HL-60 (cell line): ENCODE data around the gene BBS1.

Experiments
- DNase-seq, 2 experiments: peaks; one replicate each; pipeline ENCODE4 v3.0.0-alpha.2; 2010 to 2020; ENCODE audit warnings: low read depth in 1 of 2, low spot score in 1 of 2
- H3K27ac ChIP-seq: fragments of 250-450 bp; sonication (Bioruptor Pico); replicated peaks from 2 replicates; pipeline ENCODE4 v1.5.1; 2020; ENCODE audit warnings: mild to moderate bottlenecking, moderate library complexity
- H3K27me3 ChIP-seq: fragments of 250-450 bp; sonication (Bioruptor Pico); 2 replicates; pipeline ENCODE4 v1.5.1; 2021; ENCODE audit warnings: mild to moderate bottlenecking, moderate library complexity; ENCODE audit not compliant: insufficient read depth, poor library complexity, severe bottlenecking
- H3K4me3 ChIP-seq: replicated peaks from 2 replicates; pipeline ENCODE4 v1.5.1; 2011; ENCODE audit warnings: mild to moderate bottlenecking, control low read depth, low read length; ENCODE audit not compliant: insufficient read depth
- CTCF ChIP-seq: IDR thresholded peaks from one replicate; pipeline ENCODE4 v1.5.1; 2011; ENCODE audit warnings: low read length, control low read depth, inconsistent platforms; ENCODE audit not compliant: insufficient read depth
- GABPA ChIP-seq: IDR thresholded peaks from 2 replicates; pipeline ENCODE4 v1.6.1; 2012; ENCODE audit warnings: low read depth
- POLR2AphosphoS5 ChIP-seq: IDR thresholded peaks from 2 replicates; pipeline ENCODE4 v1.6.1; 2012; ENCODE audit warnings: low read depth
- REST ChIP-seq: IDR thresholded peaks from 2 replicates; pipeline ENCODE4 v1.6.1; 2012; ENCODE audit warnings: low read depth; ENCODE audit not compliant: insufficient replicate concordance
- SPI1 ChIP-seq: IDR thresholded peaks from 2 replicates; pipeline ENCODE4 v1.6.1; 2012; ENCODE audit warnings: low read depth, mild to moderate bottlenecking, borderline replicate concordance

BBS1 gene

GRCh38 chr11:66468691-66469090 is 41.7 kb upstream of the BBS1 start:
- TF ChIP-seq POLR2AphosphoS5 (no peak), REST (no peak), GABPA (no peak), SPI1 (no peak), CTCF (no peak)
- no peaks in the 10 kb centered on the region for H3K27me3 ChIP-seq
- no peak for DNase-seq
- no peak overlapping the region for H3K4me3 ChIP-seq
- H3K27ac ChIP-seq: no peak overlapping the region

- H3K27ac ChIP-seq: no peak overlapping the region
- no peaks in the 10 kb centered on the region for H3K27me3 ChIP-seq
- TF ChIP-seq REST: no peak
- TF ChIP-seq POLR2AphosphoS5: no peak
- TF ChIP-seq CTCF: no peak
- TF ChIP-seq GABPA: no peak
- TF ChIP-seq SPI1: no peak
- DNase-seq: no peak
- no peak overlapping the region for H3K4me3 ChIP-seq
Observed at GRCh38 chr11:66469441-66469840, 41.0 kb upstream of the BBS1 start.

- Histone ChIP-seq H3K27ac (no peak overlapping the region), H3K27me3 (no peaks in the 10 kb centered on the region), H3K4me3 (no peak overlapping the region)
- TF ChIP-seq POLR2AphosphoS5: no peak
- no peak for DNase-seq
Observed at GRCh38 chr11:66470015-66470414, 40.4 kb upstream of the BBS1 start.

GRCh38 chr11:66471142-66471541 is 39.3 kb upstream of the BBS1 start:
- no peak for DNase-seq
- TF ChIP-seq SPI1 (no peak), POLR2AphosphoS5 (no peak), CTCF (no peak), GABPA (no peak), REST (no peak)

More at GRCh38 chr11:66471142-66471541, 39.3 kb upstream of the BBS1 start:
- Histone ChIP-seq H3K4me3 (no peak overlapping the region), H3K27me3 (no peaks in the 10 kb centered on the region), H3K27ac (no peak overlapping the region)
